ENCODE results near the gene TEKT3. TPM values are rescaled to one million over a fixed set of nuclear protein-coding genes. Genes with fewer than 3 reads are reported as not detected.

The TEKT3 gene
- total and polyA plus RNA-seq, 8 donors, result 0.41 to 3.6 (median 2.9) TPM

DNA sequence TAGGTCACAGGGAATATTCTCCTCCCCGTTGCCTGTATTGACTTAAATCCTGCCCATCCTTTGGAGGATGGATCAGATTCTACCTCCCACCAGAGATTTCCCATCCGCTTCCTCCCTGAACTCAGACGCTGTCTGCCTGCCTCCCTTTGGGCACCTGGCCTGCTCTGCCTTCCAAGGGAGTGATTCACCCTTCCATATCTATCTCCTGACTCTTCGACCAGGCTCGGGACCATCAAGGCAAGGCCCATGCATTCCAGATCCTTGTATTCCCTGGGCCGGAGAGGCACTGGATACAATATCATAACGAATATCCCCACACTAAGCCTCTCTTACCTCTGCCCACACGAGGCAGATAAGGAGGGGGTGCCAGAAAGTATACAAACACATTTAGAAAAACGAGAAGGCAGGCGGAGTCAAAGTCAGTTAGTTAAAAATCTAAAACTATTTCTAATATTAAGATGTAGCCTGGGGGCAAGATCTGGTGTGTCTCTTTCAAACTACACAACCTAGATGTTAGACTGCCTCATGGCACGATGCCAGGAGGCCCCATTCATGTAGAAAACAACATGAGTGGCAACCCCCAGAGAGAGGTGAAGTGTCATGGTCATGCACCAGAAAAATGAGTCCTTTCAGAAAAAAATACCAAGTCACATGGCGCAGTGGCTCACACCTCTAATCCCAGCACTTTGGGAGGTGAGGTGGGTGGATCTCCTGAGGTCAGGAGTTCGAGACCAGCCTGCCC, 85.5 kb downstream of the TEKT3 start:
- no peaks in the 10 kb centered on the region for H3K9me3 ChIP-seq
- TF ChIP-seq, protein P1, sequence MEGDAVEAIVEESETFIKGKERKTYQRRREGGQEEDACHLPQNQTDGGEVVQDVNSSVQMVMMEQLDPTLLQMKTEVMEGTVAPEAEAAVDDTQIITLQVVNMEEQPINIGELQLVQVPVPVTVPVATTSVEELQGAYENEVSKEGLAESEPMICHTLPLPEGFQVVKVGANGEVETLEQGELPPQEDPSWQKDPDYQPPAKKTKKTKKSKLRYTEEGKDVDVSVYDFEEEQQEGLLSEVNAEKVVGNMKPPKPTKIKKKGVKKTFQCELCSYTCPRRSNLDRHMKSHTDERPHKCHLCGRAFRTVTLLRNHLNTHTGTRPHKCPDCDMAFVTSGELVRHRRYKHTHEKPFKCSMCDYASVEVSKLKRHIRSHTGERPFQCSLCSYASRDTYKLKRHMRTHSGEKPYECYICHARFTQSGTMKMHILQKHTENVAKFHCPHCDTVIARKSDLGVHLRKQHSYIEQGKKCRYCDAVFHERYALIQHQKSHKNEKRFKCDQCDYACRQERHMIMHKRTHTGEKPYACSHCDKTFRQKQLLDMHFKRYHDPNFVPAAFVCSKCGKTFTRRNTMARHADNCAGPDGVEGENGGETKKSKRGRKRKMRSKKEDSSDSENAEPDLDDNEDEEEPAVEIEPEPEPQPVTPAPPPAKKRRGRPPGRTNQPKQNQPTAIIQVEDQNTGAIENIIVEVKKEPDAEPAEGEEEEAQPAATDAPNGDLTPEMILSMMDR (IDR thresholded peaks at IDR 0.05), result no peak
- H3K36me3 ChIP-seq, result peaks cover 0 to 60% of the 10 kb centered on the region in 2 donors
- no peak overlapping the region for H3K27ac ChIP-seq
- DNase-seq, result no peak
- H3K4me1 ChIP-seq, result peaks cover 4 to 62% of the 10 kb centered on the region in 2 donors
- peaks cover 0 to 24% of the 10 kb centered on the region in 2 donors for H3K27me3 ChIP-seq
- no peak for ATAC-seq
- no peak overlapping the region for H3K4me3 ChIP-seq
- intact Hi-C loops (cut with DNase I), result no loop called here

Other genes starting within 250 kb of the TEKT3 start
- gene PMP22, start 76.3 kb downstream of the TEKT3 start, total RNA-seq, result 100 to 1,000 TPM; 109 to 165 TPM
- 100 to 1,000 TPM; 129 to 157 (median 135) TPM for gene PMP22, start 76.3 kb downstream of the TEKT3 start, polyA plus RNA-seq (ENCODE audit: insufficient read length in 6 of 6)
- gene CDRT4, start 126.0 kb upstream of the TEKT3 start, total RNA-seq, result 1 to 10 TPM; 2.7 to 6.1 TPM
- 10 to 100 TPM; 11.4 to 24.9 (median 19.4) TPM for gene CDRT4, start 126.0 kb upstream of the TEKT3 start, polyA plus RNA-seq (ENCODE audit: insufficient read length in 6 of 6)
- gene TVP23C, start 221.9 kb upstream of the TEKT3 start, total RNA-seq, result 10 to 100 TPM in 1 of 2 donors, 1 to 10 TPM in 1; 8.3 to 12.1 TPM
- gene TVP23C, start 221.9 kb upstream of the TEKT3 start, polyA plus RNA-seq (ENCODE audit: insufficient read length in 6 of 6), result 10 to 100 TPM; 20.7 to 37.5 (median 27.5) TPM

All from left lung (tissue), 10 donors.